Tibial nerve (tissue), 4 donors: Measurements from ENCODE around the gene HGS. TPM values are rescaled to one million over a fixed set of nuclear protein-coding genes. Genes with fewer than 3 reads are reported as not detected.

Experiments used
- DNase-seq, 2 donors: peaks; one replicate each; pipeline ENCODE4 v3.0.0-alpha.2; 2019; ENCODE audit warnings: low spot score in 2 of 2
- H3K27ac ChIP-seq, 4 donors: fragments of 200-600 bp; sonication (generic) in 3 of 4; one replicate each; pipeline ENCODE4 v1.5.1; 2017 to 2019; ENCODE audit warnings: mild to moderate bottlenecking in 1 of 4
- H3K27me3 ChIP-seq, 2 donors: fragments of 200-600 bp; sonication (generic) in 1 of 2; one replicate each; pipeline versions ENCODE4 v1.5.1 to v1.6.0; 2017 to 2019
- H3K36me3 ChIP-seq, 3 donors: fragments of 200-600 bp; sonication (generic); one replicate each; pipeline ENCODE4 v1.5.1; 2018 to 2019
- H3K4me1 ChIP-seq, 4 donors: fragments of 200-600 bp; sonication (generic) in 3 of 4; one replicate each; pipeline ENCODE4 v1.5.1; 2017 to 2019
- H3K4me3 ChIP-seq, 4 donors: fragments of 200-600 bp; sonication (generic) in 3 of 4; one replicate each; pipeline ENCODE4 v1.5.1; 2017 to 2019; ENCODE audit warnings: mild to moderate bottlenecking in 1 of 4, moderate library complexity in 1 of 4
- H3K9me3 ChIP-seq, 4 donors: fragments of 200-600 bp; sonication (generic) in 3 of 4; one replicate each; pipeline ENCODE4 v1.5.1; 2017 to 2019
- EP300 ChIP-seq, 2 donors: sonication (generic); formaldehyde crosslinking; IDR thresholded peaks; one replicate each; pipeline ENCODE4 v1.6.1; 2017; ENCODE audit warnings: antibody characterized with exemption in 2 of 2, mild to moderate bottlenecking in 1 of 2
- POLR2A ChIP-seq, 2 donors: fragments of 450-650 bp; IDR thresholded peaks; one replicate each; pipeline ENCODE4 v1.6.1; 2017; ENCODE audit warnings: antibody characterized with exemption in 2 of 2, mild to moderate bottlenecking in 2 of 2, moderate library complexity in 2 of 2
- WGBS, 2 donors: methylation state at CpG; one replicate each; pipeline ENCODE4 v1.1.5; 2018; 5-methylcytosine and 5-hydroxymethylcytosine counted together
- total RNA-seq, 4 donors: library from RNA; depleted of rRNA; stranded (reverse); fragments of >200 nt; gene quantifications; one replicate each; pipeline ENCODE4 v1.1.0, GENCODE V29; 2016
- TF ChIP-seq, protein P1 (sequence below), 5 experiments: fragments of 200-600 bp in 3 of 5; fragments of 450-650 bp in 2 of 5; sonication (generic) in 3 of 5; IDR thresholded peaks; one replicate each; pipeline ENCODE4 v1.5.1; 2016 to 2019; ENCODE audit warnings: antibody characterized with exemption in 5 of 5, mild to moderate bottlenecking in 3 of 5, moderate library complexity in 2 of 5

The HGS gene
- total RNA-seq, 4 donors from 2014 or later: 75.2 to 166 (median 104) TPM

DNA sequence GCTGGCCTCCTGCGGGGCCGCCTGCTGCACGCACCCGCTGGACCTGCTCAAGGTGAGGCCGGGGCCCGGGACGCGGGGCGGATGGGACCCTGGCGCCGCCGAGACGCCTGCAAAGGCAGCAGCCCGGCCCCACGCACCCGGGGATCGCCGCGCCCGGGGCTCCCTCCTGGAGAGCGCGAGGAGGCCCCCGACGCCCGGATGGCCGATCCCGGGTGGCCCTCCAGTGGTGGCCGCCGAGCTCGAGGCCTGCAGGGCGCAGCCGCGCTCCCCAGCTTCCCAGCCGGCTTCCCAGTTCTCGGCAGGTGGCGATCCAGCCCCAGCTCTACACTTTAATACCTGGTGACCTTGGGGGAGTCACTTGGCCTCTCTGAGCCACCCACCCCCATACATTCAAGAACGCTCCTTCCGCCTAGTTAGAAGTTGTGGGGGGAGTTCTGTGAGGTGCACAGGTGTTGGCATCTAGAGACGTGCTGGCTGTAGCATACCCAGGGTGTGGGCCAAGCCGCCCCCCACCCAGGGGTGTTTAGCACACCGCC lies 28.7 kb downstream of the HGS start:
- Histone ChIP-seq H3K36me3 (peaks cover 0 to 42% (median 0%) of the 10 kb centered on the region in 3 donors), H3K9me3 (no peaks in the 10 kb centered on the region), H3K27me3 (no peaks in the 10 kb centered on the region), H3K4me3 (peak overlapping the region; percentile 63 to 90 (median 84)), H3K27ac (peak overlapping the region; percentile 10 to 88 (median 82)), H3K4me1 (peaks cover 0 to 51% (median 36%) of the 10 kb centered on the region in 4 donors)
- no peak for DNase-seq
- WGBS, 2 donors: 0 to 13% methylated on average over 6 to 13 of the region's 41 CpGs
- no peak for TF ChIP-seq EP300 (IDR thresholded peaks at IDR 0.05)
- no peak for TF ChIP-seq POLR2A (IDR thresholded peaks at IDR 0.05)
- TF ChIP-seq, protein P1, sequence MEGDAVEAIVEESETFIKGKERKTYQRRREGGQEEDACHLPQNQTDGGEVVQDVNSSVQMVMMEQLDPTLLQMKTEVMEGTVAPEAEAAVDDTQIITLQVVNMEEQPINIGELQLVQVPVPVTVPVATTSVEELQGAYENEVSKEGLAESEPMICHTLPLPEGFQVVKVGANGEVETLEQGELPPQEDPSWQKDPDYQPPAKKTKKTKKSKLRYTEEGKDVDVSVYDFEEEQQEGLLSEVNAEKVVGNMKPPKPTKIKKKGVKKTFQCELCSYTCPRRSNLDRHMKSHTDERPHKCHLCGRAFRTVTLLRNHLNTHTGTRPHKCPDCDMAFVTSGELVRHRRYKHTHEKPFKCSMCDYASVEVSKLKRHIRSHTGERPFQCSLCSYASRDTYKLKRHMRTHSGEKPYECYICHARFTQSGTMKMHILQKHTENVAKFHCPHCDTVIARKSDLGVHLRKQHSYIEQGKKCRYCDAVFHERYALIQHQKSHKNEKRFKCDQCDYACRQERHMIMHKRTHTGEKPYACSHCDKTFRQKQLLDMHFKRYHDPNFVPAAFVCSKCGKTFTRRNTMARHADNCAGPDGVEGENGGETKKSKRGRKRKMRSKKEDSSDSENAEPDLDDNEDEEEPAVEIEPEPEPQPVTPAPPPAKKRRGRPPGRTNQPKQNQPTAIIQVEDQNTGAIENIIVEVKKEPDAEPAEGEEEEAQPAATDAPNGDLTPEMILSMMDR (IDR thresholded peaks at IDR 0.05): peak in 1 of 5 experiments; percentile 1

DNA sequence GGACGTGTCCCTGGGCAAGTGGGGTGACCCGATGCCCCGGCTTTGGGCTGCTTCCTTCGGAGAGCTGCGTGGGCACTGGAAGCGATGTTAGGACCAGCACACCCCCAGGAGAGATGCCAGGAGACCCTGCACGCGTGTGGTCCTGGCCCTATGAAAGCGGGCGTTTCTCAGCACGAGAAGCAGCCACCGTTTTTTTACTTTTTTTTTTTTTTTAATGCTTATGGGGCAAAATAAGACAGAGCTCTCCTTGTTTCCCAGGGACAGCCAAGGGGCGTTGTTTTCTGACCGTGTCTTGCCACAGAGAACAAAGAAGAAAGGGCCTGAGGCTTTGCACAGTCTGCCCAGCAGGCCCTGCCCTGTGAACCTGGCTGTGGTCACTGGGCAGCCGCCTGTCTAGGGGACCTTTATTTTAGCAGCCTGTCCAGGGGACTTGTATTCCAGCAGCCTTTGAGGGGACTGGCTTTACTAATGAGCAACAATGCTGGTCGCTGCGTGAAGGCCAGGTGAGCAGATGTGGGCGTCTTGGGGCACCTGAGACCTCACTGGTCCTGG lies 29.3 kb downstream of the HGS start:
- peak overlapping the region; percentile 63 to 90 (median 84) for H3K4me3 ChIP-seq
- TF ChIP-seq POLR2A (IDR thresholded peaks at IDR 0.05) (no peak), EP300 (IDR thresholded peaks at IDR 0.05) (peak; percentile 18 to 26)
- TF ChIP-seq, protein P1 (IDR thresholded peaks at IDR 0.05): no peak
- no peaks in the 10 kb centered on the region for H3K27me3 ChIP-seq
- H3K9me3 ChIP-seq: no peaks in the 10 kb centered on the region
- peak overlapping the region; percentile 10 to 88 (median 82) for H3K27ac ChIP-seq
- WGBS, 2 donors: 16 to 19% methylated on average over 15 to 16 of the region's 18 CpGs
- no peak for DNase-seq
- H3K36me3 ChIP-seq: peaks cover 0 to 42% (median 0%) of the 10 kb centered on the region in 3 donors
- peaks cover 0 to 51% (median 36%) of the 10 kb centered on the region in 4 donors for H3K4me1 ChIP-seq

DNA sequence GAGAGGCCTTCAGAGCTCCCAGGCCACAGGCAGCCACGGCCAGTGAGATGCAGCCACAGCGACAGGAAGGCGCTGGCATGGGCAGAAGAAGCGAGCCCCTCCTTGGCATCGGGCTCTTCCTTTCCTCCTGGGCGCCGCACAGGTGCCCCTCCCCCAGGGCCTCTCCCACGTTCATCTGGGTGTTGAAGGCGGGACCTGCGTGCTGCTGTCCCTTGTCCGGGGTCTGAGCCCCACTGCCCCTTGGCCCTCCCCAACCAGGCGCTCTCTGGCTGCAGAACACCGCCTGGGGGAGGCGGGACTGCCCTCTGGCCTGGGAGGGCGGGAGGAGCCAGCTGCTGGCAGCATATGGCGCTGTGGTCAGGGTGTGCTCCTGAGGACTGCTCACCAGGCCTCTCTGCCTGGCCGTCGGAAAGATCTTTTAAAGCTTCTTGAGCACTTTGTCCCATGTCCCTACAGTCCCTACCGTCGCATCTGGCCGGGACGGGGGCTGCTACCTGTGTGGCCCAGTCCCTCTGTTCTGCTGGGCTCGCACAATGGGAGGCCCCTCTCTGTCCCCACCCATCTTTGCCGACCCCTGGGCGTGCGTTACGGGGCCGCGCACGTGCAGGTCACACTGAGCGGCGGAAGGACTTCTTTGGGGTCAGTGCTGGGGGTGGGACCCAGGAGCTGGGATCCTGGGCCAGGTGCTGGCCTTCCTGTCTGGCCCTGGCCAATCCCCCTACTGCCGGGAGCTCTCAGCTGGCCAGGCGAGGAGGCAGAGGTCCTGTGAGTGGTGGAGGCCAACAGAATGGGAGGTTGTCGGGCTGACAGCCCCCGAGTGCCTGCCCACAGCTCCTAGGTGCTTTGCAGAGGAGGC lies 30.0 kb downstream of the HGS start:
- peak overlapping the region; percentile 63 to 90 (median 84) for H3K4me3 ChIP-seq
- peaks cover 0 to 44% (median 0%) of the 10 kb centered on the region in 3 donors for H3K36me3 ChIP-seq
- peaks cover 0 to 51% (median 36%) of the 10 kb centered on the region in 4 donors for H3K4me1 ChIP-seq
- WGBS, 2 donors: 35 to 39% methylated on average over 23 to 29 of the region's 36 CpGs
- H3K9me3 ChIP-seq: no peaks in the 10 kb centered on the region
- DNase-seq: no peak
- peak overlapping the region; percentile 10 to 88 (median 76) for H3K27ac ChIP-seq
- no peak for TF ChIP-seq POLR2A (IDR thresholded peaks at IDR 0.05)
- TF ChIP-seq EP300 (IDR thresholded peaks at IDR 0.05): no peak
- TF ChIP-seq, protein P1 (IDR thresholded peaks at IDR 0.05): no peak
- no peaks in the 10 kb centered on the region for H3K27me3 ChIP-seq

DNA sequence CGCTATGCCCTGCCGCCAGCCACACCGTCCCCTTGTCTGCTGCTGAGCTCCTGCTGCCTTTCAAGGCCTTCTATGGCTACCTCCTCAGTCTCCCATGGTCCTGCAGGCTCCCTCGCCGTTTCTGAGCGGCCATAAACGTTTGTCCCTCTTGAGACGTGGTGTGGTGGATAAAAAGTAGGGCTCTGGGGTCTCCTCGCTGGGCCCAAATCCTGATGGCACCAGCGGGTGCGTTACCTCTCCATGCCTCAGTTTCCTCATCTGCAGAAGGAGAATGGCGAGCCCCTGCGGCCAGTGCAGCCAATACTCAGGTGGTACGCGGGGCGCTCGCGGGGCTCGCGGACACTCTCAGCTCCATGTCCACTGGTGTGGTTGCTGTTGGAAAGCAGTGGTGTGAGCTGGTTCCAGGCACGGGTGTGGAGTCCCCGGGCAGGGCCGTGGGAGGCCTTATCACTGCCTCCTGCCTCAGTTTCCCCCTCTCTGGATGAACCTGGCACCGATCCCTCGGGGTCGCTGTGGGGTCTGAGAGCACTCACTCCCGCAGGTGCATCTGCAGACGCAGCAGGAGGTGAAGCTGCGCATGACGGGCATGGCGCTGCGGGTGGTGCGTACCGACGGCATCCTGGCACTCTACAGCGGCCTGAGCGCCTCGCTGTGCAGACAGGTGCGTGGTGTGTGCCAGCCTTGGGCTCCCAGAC lies 30.7 kb downstream of the HGS start:
- H3K9me3 ChIP-seq: no peaks in the 10 kb centered on the region
- DNase-seq: no peak
- H3K36me3 ChIP-seq: peaks cover 0 to 52% (median 0%) of the 10 kb centered on the region in 3 donors
- peak overlapping the region in 3 of 4 donors; percentile 72 to 88 (median 81) for H3K27ac ChIP-seq
- TF ChIP-seq POLR2A (IDR thresholded peaks at IDR 0.05) (no peak), EP300 (IDR thresholded peaks at IDR 0.05) (no peak)
- TF ChIP-seq, protein P1 (IDR thresholded peaks at IDR 0.05): no peak
- H3K4me1 ChIP-seq: peaks cover 0 to 51% (median 36%) of the 10 kb centered on the region in 4 donors
- H3K4me3 ChIP-seq: peak overlapping the region in 1 of 4 donors; percentile 90
- H3K27me3 ChIP-seq: no peaks in the 10 kb centered on the region
- 90 to 92% methylated on average over 31 to 39 of the region's 39 CpGs for WGBS, 2 donors
